ENCODE measurements around the gene ZNF524. TPM values are rescaled to one million over a fixed set of nuclear protein-coding genes. Genes with fewer than 3 reads are reported as not detected.
A peak's percentile ranks its signal among the peaks of the same experiment; 100 is the strongest.
"Not testable (repeated sequence)": the region's sequence is repeated elsewhere in the genome, so short reads cannot be mapped to it uniquely, and the experiment has no call there.

ZNF524 gene, protein sequence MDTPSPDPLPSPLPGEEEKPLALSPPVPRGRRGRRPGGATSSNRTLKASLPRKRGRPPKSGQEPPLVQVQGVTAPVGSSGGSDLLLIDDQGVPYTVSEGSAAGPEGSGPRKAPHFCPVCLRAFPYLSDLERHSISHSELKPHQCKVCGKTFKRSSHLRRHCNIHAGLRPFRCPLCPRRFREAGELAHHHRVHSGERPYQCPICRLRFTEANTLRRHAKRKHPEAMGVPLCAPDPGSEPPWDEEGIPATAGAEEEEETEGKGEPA
- 16.7 and 21.9 TPM in 2 replicates for total RNA-seq (2014; rRNA removed; shearing (Covaris generic))

DNA sequence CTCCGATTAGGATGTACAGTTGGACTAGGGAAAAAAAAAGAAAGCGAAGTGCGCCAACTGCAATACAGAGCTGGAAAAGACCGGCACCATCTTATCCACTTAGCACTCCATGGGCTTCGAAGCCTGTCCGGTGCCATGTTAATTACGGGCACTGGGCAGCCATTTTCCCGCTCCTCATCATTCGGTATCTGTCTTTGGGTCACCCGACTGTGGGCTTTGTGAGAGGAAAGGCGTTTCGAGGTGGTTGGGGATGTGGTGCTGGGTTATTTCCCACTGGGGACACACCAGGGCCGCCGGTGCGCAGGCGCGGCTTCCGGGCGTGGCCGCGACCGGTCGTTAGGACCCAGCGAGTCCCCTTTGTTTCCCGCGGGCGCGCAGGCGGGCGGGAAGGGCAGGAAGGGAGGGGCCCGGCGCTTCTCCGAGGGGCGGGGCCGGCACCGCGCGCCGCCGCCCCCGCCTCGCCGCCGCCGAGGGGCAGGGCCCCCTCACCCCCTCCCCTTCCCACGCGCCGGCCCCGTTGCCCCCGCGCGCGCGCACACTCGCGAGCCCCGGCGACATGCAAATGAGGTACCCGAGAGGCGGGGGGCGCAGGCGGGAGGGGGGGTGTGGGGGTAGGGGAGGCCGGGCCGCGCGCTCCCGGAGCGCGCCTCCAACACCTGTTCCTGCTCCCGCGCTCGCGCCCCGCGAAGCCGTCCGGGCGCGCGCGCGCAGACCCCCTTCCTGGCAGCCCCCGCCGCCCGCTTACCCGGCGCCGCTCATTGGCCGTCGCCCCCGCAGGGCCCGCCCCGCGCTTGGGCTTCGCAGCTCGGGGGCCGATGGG is at the start of gene ZNF524:
Gene ZNF524 (plus strand): TSS at position 447 of the 820 bp plus-strand sequence. CDS start 1,825 bp downstream, outside the sequence.
- peak; percentile 95 for DNase-seq (ENCODE audit: low spot score)

DNA sequence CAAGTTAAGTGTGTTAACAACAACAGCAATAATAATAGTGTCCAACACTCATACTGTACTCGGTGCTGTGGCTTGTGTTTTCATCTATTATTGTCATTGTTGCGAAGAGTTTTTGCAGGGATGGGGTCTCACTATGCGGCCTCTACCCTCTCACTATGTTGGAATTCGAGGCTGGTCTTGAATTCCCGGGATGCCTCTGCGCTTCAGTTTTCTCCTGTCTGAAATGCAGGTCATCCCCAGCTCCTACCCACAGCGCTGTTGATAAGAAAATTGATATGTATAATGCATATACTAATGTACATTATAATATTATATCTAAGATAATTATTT is 49.8 kb upstream of the ZNF524 start:
- no peak for DNase-seq (ENCODE audit: low spot score)

DNA sequence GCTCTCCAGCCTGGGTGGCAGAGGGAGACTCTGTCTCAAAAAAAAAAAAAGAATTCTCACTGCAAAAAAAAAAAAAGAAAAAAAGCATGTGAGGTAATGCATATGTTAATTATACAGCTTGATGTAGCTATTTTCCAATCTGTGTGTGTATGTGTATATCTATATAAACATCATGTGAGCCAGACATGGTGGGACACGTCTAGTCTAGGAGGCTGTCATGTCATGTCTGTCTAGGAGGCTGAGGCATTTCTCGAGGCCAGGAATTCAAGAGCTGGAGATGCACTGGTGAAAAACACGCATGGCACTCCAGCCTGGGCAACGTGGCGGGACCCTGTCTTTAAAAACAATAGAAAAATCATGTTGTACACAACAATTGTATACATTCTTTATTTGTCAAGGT is 47.9 kb upstream of the ZNF524 start:
- DNase-seq (ENCODE audit: low spot score): no peak

DNA sequence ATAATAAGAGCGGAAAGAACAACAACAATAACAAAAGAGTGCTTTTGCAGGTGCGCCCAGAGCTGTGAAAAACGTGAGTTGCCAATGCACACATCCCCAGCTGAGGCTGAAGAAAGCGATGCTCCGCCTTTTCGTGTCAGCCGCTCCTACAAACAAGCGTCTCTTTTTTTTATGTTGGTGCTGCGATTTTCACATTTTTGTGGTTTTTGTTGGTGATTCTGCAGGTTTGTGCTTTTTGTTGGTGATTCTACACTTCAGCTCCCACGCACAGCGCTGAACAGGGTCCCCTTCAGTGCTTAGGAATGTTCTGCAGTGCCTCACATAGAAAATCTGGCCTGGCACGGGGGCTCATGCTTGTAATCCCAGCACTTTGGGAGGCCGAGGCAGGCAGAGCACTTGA is 47.5 kb upstream of the ZNF524 start:
- peak; percentile 84 for DNase-seq (ENCODE audit: low spot score)

DNA sequence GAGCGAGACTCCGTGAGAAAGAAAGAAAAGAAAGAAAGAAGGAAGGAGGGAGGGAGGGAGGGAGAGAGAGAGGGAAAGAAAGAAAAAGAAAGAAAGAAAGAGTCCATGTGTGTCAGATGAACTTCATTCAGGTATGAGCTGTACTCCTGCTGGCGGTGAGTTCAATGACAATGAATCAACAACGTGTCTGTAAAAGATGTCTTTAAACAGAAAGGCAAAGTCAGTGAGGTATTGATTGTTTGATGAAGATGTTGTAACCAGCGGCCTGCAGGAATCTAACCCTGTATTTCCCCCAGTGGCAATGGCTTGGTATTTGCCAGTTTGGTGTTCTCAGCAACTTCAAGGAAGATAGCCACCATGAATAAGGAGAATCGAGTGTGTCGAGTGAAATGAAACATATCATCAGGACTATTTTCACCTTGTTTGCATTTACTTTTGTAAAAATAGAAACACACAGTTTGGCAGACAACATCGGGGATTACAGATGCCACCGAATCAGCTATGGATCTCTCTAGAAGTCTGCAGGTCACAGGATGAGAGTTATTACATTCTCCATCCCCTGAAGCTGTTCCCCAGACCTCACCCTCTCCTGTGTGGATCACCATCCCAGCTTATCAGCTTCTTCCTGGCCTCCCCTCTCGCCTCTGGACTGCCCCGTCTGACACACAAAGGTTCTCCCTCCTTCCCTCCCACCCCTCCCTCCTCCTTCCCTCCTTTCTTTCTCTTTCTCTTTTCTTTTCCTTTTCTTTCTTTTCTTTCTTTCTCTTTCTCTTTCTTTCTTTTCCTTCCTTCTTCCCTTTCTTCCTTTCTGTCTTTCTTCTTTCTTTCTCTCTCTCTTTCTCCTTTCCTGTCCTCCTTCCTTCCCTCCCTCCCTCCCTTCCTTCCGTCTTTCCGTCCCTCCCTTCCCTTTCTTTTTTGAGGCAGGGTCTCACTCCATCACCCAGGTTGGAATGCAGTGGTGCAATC is 46.6 kb upstream of the ZNF524 start:
- no peak for DNase-seq (ENCODE audit: low spot score)

DNA sequence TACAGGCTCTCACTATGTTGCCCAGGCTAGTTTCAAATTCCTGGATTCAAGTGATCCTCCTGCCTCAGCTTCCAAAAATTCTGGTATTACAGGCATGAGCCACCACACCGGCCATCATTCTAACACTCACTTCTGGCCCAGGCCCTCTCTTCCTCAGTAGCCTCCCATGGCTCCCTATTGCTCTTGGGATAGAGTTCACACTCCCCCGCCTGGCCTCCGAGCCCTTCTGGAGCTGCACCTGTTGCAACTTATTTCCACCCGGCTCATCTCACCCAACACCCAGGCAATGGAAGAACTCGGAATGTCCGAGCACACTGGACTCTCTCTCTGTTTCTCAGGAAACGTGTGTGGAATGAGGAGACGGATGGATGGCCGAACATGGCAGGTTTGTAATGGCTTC is 45.8 kb upstream of the ZNF524 start:
- DNase-seq (ENCODE audit: low spot score): no peak

DNA sequence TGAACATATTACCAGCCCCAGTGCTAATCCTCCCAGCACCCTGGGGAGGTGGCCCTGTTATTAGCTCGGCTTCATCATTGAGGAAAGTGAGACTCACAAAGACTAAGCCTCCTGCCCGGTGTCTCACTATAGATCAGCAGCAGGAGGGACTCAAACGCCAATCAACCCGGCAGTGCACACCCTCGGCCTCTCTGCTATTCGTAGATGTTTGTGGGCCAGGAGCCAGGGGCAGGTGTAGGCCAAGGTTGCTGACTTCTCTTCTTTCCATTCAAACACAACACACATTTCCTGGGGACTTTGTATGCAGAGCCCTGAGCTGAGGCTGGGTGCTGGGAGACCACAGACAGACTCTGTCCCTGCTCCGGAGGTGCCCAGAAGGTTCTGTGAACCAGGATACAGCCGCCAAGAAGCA is 45.3 kb upstream of the ZNF524 start:
- no peak for DNase-seq (ENCODE audit: low spot score)

DNA sequence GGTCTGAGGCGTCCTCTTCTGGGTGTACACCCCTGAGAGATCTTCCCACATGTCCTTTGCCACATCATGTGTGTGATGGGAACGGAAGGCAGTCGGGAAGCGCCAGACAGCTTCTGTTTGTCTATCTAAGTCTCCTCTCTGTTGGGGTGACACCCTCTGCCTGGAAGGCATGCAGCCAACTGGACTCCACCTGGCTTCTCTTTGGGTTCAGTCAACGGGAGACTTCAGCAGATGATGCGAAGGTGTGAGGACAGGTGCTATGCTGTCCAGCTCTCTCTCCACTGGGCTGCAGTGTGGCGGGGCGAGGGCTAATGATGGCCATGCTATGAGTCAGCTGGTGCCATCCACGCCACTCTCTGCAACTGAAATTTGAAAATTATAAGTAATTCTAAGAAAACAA is 40.4 kb upstream of the ZNF524 start:
- DNase-seq (ENCODE audit: low spot score): no peak

DNA sequence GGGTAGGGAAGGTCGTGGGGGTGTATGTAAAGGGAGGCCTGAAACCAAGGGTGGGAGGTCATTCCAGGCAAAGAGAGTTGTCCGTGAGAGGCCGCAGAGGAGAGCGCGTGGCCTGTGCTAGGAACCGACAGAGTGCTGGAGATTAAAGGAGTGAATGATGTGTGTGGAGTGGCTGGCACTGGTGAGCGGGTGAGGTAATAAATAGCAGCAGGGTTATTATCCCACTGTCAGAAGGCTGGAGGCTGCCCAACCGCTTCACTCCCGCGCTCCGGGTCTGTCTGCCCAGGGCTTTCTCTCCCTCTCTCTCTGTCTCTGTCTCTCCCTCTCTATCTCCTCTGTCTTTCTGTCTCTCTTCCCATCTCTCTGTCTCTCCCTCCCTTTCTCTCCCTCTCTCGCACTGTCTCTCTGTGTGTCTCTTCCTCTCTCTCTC is 36.8 kb upstream of the ZNF524 start:
- DNase-seq (ENCODE audit: low spot score): no peak

DNA sequence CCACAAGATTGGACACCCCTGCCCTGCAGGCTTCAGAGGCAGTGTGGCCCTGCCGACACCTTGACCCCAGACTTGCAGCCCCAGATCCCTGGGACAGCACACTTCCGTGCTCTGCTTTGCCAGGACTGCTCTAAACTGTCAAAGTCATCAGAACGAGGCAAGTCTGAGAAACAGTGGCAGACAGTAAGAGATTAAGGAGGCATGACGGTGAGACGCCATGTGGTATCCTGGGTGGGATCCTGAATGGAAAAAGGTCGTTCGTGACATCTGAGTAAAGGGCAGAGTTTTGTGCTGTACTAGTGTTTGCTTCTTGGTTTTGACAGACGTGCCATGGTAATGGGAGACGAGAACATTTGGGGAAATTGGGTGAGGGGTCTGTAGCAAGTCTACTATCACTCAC is 33.3 kb upstream of the ZNF524 start:
- no peak for DNase-seq (ENCODE audit: low spot score)

DNA sequence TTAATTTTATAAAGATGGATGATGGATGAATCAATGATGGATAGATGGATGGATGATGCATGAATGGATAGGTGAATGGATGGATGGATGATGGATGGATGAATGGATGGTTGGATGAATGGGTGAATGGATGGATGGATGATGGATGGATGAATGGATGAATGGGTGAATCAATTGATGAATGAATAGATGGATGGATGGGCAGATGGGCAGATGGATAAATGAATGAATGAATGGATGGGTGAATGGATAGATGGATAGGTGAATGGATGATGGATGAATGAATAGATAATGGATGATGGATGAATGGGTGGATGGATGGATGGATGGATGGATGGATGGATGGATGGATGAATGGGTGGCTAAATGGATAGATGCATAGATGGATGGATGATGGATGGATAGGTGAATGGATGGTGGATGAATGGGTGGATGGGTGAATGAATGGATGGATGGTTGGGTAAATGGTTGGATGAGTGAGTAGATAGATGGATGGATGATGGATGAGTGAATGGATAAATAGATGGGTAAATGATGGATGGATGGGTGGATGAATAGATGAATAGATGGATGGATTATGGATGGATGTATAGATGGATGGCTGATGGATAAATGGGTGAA is 32.3 kb upstream of the ZNF524 start:
- DNase-seq (ENCODE audit: low spot score): no peak

DNA sequence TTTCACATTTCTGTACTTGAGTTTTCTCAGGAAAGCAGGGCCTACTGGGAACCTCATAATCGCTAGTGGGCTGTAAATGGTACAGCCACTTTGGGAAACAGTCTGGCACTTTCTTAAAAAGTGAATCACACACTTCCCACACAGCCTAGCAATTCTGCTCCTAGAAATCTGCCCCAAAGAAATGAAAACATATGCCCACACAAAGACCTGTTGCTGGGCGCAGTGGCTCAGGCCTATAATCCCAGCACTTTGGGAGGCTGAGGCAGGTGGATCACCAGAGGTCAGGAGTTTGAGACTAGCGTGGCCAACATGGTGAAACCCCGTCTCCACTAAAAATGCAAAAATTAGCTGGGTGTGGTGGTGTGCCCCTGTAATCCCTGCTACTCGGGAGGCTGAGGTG is 30.6 kb upstream of the ZNF524 start:
- not testable (repeated sequence) for DNase-seq (ENCODE audit: low spot score)

DNA sequence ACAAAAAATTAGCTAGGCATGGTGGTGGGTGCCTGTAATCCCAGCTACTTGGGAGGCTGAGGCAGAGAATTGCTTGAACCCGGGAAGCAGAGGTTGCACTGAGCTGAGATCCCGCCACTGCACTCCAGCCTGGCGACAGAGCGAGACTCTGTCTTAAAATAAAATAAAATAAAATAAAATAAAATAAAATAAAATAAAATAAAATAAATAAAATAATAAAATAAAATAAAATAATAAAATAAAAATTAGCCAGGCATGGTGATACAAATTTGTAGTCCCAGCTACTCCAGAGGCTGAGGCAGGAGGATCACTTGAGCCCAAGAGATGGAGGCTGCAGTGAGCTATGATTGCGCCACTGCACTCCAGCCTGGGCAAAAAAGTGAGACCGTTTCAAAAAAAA is 26.2 kb upstream of the ZNF524 start:
- not testable (repeated sequence) for DNase-seq (ENCODE audit: low spot score)

DNA sequence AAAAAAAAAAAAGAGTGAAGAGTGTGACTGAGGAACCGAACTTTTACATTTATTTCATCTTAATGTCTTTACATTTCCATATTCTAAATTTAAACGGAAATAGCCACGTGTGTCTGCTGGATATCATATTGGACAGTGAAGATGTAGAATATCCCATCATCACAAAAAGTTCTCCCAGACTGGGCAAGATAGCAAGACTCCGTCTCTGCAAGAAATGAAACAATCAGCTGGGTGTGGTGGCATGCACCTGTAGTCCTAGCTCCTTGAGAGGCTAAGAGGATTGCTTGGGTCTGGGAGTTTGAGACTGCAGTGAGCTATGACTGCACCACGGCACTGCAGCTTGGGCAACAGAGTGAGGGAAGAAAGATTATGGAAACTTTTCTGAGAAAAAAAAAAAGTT is 23.3 kb upstream of the ZNF524 start:
- no peak for DNase-seq (ENCODE audit: low spot score)

DNA sequence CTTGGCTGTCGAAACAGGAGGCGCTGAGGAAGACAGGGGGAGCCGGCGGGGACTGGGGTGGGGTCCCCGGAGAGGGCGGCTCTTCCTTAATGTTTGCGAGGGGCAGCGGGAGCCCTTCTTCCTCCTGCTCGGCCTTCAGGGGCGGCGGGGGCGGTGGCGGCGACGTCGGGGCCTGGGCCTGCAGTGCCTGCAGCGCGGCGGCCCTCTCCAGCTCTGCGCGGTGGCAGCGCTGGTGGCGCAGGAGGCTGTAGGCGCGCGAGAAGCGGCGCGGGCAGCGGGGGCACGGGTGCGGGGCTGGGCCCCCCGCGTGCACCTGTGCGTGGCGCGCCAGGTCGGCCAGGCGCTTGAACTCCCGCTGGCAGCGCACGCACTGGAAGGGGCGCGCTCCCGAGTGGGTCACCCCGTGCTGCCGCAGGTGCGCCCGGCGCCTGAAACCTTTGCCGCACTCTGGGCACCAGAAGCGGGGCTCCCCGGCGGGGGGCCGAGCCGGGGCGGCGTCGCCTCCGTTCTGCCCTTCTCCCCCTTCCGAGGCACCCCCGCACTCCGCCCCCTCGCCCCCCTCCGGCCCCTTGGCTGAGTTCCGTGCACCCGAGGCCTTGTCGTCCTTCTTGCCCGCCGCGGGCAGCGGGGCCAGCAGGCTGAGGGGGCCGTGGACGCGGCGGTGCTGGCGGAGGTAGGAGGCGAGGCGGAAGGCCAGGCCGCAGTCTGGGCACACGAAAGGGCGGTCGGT is 21.9 kb upstream of the ZNF524 start:
- DNase-seq (ENCODE audit: low spot score): no peak

DNA sequence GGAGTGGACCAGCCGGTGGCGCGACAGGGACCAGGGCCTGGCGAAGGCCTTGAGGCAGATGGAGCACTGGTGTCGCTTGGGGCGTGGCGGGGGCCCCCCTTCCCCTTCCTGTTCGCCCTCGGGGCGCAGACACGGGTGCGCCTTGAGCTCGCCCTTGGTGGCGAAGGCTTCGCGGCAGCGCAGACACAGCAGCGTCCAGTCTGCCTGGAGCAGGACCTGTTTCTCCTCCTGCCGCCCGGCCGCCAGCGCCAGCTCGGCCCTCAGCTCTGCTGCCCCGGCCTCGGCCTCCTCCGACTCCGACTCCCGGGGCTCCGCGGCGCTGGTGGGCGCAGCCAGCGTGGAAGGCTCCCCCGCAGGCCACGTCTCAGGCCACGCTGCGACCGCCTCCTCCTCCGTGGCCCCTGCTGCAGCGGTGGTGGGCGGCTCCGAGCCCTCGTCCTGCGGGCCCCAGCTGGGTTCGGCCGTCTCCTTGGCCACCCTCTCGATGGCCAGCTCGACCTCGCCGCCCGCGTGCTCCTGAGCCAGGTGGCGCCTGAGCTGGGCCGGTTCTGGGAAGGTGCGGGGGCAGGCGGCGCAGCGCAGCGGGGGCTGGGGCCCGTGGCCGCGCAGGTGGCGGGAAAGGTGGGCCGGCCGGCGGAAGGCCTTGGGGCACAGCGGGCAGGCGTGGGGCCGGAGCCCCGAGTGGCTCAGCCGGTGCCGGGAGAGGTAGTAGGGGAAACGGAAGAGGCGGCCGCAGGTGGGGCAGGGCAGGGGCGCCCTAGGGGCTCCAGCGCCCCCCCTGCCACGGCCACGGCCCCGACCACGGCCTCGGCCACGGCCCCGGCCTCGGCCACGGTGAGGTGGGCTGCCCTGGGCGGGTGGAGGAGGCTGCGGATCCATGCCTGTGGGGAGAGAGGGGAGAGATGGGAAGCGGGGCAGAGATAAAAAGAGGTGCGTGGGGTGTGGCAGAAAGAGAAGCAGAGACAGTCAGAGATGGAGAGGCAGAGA is 21.0 kb upstream of the ZNF524 start:
- DNase-seq (ENCODE audit: low spot score): no peak

DNA sequence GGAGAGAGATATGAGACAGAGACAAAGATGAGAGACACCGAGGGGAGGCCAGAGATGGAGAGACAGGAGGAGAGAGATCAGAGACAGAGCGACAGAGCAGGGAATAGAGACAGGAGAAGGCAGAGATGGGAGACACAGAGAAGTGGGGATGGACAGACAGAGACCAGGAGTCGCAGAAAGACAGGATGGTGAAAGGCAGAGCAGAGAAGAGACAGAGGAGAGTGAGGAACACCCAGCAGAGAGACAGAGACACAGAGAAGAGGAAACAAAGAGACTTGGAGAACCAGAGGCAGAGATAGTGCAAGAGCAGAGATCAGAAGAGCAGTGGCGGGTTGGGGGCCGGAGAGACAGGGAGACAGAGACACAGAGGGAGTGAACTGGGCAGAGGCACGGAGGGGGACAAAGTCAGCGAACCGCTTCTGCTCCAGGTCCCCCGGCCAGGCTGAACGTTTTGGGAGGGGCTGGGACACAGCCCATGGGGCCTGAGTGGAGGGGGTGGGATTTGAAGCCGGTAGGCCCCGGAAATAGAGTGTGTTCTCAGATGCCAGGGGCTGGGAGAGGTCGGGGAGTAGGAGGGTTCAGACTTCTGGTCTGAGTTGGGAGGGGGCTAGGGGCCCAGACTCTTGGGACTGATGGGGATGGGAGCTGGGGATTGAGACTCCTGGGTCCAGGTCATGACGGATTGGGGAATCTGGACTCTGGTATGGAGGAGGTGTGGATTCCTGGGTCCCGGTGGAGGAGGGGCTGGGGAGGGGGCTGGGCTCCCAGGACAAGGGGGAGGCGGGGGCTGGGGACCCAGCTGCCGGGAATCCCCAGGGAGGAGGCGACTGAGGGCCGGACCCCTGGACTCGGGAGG is 20.1 kb upstream of the ZNF524 start:
- DNase-seq (ENCODE audit: low spot score): no peak

DNA sequence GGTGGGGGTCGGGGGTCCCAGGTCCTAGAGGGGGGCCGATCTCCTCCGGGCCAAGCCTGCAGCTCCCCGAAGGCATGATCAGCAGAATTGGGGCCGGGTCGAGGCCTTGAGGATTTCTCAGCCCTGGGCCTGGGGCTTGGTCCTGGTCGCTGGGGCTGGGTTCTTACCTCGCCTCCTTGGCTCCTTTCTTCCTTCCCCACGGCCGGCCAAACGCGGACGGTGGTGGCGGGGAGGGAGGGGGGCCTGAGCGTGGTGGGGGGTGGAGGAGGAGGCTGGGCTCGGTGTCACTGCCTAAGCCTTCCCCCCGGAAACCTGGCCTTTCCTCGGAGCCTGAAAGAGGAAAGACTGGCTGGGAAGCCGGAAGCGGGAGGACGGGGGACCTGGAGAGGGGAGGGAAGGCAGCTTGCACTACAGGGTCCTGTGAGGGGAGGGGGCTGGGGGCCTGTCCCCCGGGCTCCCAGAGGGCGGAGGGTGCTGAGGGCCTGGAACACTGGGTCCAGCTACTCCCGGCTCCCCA is 19.4 kb upstream of the ZNF524 start, which contains the start of gene ZNF579:
Gene ZNF579 (minus strand): TSS at position 221 of the 517 bp plus-strand sequence. CDS start 1,209 bp downstream, outside the sequence.
- DNase-seq (ENCODE audit: low spot score): peak; percentile 93
